HEK293 (cell line): ENCODE measurements around the gene TAF5L.
A peak's percentile ranks its signal among the peaks of the same experiment; 100 is the strongest.

Experiments used
- CTCF ChIA-PET: fragments of 350-600 bp; formaldehyde crosslinking; extraction: SDS; loops from one replicate; lab custom pipeline; 2021; ENCODE audit warnings: antibody characterized with exemption; lab: Yijun Ruan, JAX
- POLR2A ChIA-PET: fragments of 300-600 bp; formaldehyde crosslinking; extraction: SDS; loops from one replicate; lab custom pipeline; 2020; ENCODE audit warnings: antibody characterized with exemption, inconsistent platforms; lab: Yijun Ruan, JAX
- H3K27ac ChIP-seq: fragments of 200-500 bp; sonication (Bioruptor generic); 2 replicates; pipeline ENCODE4 v1.5.1; 2014; ENCODE audit warnings: low read depth, low read length, control low read depth, inconsistent platforms; ENCODE audit errors: extremely low read depth
- H3K36me3 ChIP-seq, 2 experiments: fragments of 200-500 bp in 1 of 2; sonication (Bioruptor generic) in 1 of 2; 1 replicate in 1 of 2; 2 replicates in 1 of 2; pipeline ENCODE4 v1.5.1; 2014 to 2017; ENCODE audit warnings: inconsistent platforms in 2 of 2, low read length in 2 of 2; ENCODE audit not compliant: control insufficient read depth in 2 of 2, insufficient read depth in 1 of 2
- H3K4me1 ChIP-seq: fragments of 200-500 bp; sonication (Bioruptor generic); 2 replicates; pipeline ENCODE4 v1.5.1; 2014; ENCODE audit warnings: mild to moderate bottlenecking, low read length, inconsistent platforms; ENCODE audit not compliant: control insufficient read depth, insufficient read depth
- H3K4me3 ChIP-seq: 2 replicates; pipeline ENCODE4 v1.5.1; 2011; ENCODE audit warnings: low read depth, mild to moderate bottlenecking, control low read depth, low read length, moderate library complexity
- H3K9me3 ChIP-seq: fragments of 200-500 bp; sonication (Bioruptor generic); 2 replicates; pipeline ENCODE4 v1.5.1; 2014; ENCODE audit warnings: low read depth, low read length, inconsistent platforms; ENCODE audit not compliant: control insufficient read depth, insufficient read depth
- FEZF1 ChIP-seq: fragments of 450-650 bp; formaldehyde crosslinking; IDR thresholded peaks from 2 replicates; pipeline ENCODE4 v1.5.1; 2016; ENCODE audit warnings: missing biosample characterization, missing genetic modification characterization
- MZF1 ChIP-seq: fragments of 450-650 bp; formaldehyde crosslinking; IDR thresholded peaks from 2 replicates; pipeline ENCODE4 v1.5.1; 2017; ENCODE audit warnings: missing biosample characterization, missing genetic modification characterization, borderline replicate concordance
- PRDM1 ChIP-seq: fragments of 450-650 bp; formaldehyde crosslinking; IDR thresholded peaks from 2 replicates; pipeline ENCODE4; 2016; ENCODE audit warnings: missing biosample characterization, missing genetic modification characterization
- SCRT1 ChIP-seq: fragments of 450-650 bp; formaldehyde crosslinking; IDR thresholded peaks from 2 replicates; pipeline ENCODE4 v1.5.1; 2016; ENCODE audit warnings: missing biosample characterization, missing genetic modification characterization, borderline replicate concordance
- SCRT2 ChIP-seq: fragments of 450-650 bp; formaldehyde crosslinking; IDR thresholded peaks from 2 replicates; pipeline ENCODE4 v1.5.1; 2016; ENCODE audit warnings: missing biosample characterization, missing genetic modification characterization
- ZFP37 ChIP-seq: fragments of 450-650 bp; formaldehyde crosslinking; IDR thresholded peaks from 2 replicates; pipeline ENCODE4 v1.5.1; 2016; ENCODE audit warnings: missing biosample characterization, missing genetic modification characterization
- ZIC2 ChIP-seq: fragments of 450-650 bp; formaldehyde crosslinking; IDR thresholded peaks from 2 replicates; pipeline ENCODE4 v1.5.1; 2016; ENCODE audit warnings: missing biosample characterization, missing genetic modification characterization
- ZNF114 ChIP-seq: fragments of 450-650 bp; formaldehyde crosslinking; IDR thresholded peaks from 2 replicates; pipeline ENCODE4 v1.5.0; 2017; ENCODE audit warnings: missing biosample characterization, missing genetic modification characterization
- ZNF280D ChIP-seq: fragments of 450-650 bp; formaldehyde crosslinking; IDR thresholded peaks from 2 replicates; pipeline ENCODE4 v1.5.1; 2016; ENCODE audit warnings: missing biosample characterization, missing genetic modification characterization
- ZNF292 ChIP-seq: fragments of 450-650 bp; formaldehyde crosslinking; IDR thresholded peaks from 2 replicates; pipeline ENCODE4 v1.5.1; 2016; ENCODE audit warnings: low read depth, missing biosample characterization, missing genetic modification characterization, borderline replicate concordance
- ZNF423 ChIP-seq: fragments of 450-650 bp; formaldehyde crosslinking; IDR thresholded peaks from 2 replicates; pipeline ENCODE4 v1.5.1; 2016; ENCODE audit warnings: missing biosample characterization, missing genetic modification characterization
- ZNF610 ChIP-seq: fragments of 450-650 bp; formaldehyde crosslinking; IDR thresholded peaks from 2 replicates; pipeline ENCODE4 v1.5.1; 2016; ENCODE audit warnings: missing biosample characterization, missing genetic modification characterization, borderline replicate concordance
- ZNF701 ChIP-seq: fragments of 450-650 bp; formaldehyde crosslinking; IDR thresholded peaks from 2 replicates; pipeline ENCODE4 v1.5.1; 2016; ENCODE audit warnings: missing biosample characterization, missing genetic modification characterization
- TF ChIP-seq, protein P1 (sequence below): fragments of 450-650 bp; formaldehyde crosslinking; IDR thresholded peaks from 2 replicates; pipeline ENCODE4 v1.5.1; 2016; ENCODE audit warnings: missing biosample characterization, missing genetic modification characterization, borderline replicate concordance

Gene TAF5L

DNA sequence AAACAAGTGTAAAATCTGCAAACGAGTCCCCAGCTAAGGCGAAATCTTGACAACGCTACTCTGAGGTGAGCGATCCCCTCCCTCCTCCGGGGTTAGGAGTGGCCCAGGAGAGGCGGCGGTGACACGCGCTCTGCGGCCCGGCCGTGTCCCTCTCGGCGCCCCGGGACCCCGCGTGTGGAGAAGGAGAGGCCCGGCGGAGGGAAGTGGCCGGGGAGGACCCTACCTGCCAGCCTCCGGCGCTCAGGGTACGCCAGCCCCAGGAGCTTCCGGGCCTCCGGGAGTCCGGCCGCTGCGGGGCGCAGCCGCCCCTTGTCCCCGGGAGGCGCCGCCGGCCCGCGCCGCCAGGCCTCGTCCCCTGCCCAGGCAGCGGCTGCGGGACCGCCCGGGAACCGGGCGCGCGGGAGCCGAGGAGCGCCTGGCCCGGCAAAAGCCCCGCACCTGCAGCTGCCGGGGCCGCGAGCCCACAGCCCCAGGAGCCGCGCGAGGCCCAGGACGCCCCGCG is 68.0 kb downstream of the TAF5L start (continued):
- TF ChIP-seq ZNF280D (tag by site-specific recombination) (no peak), ZNF292 (tag by site-specific recombination) (no peak), ZFP37 (peak; percentile 78; the same call in 1 of the 2 replicates), ZNF114 (tag by site-specific recombination) (no peak), ZIC2 (tag by site-specific recombination) (peak; percentile 44; the same call in 1 of the 2 replicates), MZF1 (tag by site-specific recombination) (no peak), ZNF610 (tag by site-specific recombination) (no peak), ZNF423 (tag by site-specific recombination) (0 out of 2 replicates have a peak, but pooled peaks have one; percentile 13), ZNF701 (no peak), FEZF1 (tag by site-specific recombination) (no peak)
- TF ChIP-seq, protein P1, sequence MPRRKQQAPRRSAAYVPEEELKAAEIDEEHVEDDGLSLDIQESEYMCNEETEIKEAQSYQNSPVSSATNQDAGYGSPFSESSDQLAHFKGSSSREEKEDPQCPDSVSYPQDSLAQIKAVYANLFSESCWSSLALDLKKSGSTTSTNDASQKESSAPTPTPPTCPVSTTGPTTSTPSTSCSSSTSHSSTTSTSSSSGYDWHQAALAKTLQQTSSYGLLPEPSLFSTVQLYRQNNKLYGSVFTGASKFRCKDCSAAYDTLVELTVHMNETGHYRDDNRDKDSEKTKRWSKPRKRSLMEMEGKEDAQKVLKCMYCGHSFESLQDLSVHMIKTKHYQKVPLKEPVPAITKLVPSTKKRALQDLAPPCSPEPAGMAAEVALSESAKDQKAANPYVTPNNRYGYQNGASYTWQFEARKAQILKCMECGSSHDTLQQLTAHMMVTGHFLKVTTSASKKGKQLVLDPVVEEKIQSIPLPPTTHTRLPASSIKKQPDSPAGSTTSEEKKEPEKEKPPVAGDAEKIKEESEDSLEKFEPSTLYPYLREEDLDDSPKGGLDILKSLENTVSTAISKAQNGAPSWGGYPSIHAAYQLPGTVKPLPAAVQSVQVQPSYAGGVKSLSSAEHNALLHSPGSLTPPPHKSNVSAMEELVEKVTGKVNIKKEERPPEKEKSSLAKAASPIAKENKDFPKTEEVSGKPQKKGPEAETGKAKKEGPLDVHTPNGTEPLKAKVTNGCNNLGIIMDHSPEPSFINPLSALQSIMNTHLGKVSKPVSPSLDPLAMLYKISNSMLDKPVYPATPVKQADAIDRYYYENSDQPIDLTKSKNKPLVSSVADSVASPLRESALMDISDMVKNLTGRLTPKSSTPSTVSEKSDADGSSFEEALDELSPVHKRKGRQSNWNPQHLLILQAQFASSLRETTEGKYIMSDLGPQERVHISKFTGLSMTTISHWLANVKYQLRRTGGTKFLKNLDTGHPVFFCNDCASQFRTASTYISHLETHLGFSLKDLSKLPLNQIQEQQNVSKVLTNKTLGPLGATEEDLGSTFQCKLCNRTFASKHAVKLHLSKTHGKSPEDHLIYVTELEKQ (tag by site-specific recombination) = no peak

DNA sequence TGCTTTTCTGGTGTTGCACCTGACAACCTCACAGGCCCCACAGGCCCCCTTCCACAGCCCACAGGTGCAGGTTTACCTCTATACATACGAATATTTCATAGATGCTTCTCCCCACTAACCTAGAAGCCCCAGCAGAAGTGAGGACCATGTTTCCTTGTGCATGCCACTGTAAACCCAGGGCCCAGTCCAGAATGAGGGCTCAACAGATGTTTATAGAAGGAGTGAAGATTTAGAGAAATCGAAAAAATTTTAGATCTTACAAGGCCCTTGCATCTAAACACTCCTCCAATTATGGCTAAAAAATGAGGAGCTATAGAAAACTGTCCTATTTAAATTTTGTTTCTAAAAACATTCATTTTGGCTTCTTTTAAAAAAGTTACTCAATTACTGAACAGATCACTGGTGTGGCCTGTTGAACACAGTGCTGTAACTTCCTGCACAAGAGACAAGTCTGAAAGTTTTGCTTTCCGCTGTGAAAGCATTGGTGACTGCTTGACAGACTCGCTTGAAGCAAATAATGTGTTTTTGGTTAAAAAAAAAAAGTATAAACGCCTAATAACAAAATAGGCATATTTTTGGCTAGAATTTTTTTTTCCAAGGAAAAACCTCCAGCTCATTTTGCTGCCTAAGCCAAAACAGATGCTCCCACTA is 68.6 kb downstream of the TAF5L start:
- TF ChIP-seq ZNF280D (tag by site-specific recombination) = no peak
- peak; percentile 84 for TF ChIP-seq PRDM1 (tag by site-specific recombination)
- peak; percentile 80 for TF ChIP-seq SCRT1 (tag by site-specific recombination)
- peak; percentile 97 for TF ChIP-seq SCRT2 (tag by site-specific recombination)
- CTCF ChIA-PET = interaction anchor here (0.6 to 2.7 kb wide), 13 partner anchors 8 to 1286 kb away, joined by 3 to 26 read pairs (median 4); partner anchors contain the start of genes TAF5L and URB2
- no peaks in the 10 kb centered on the region for H3K9me3 ChIP-seq
- POLR2A ChIA-PET = interaction anchor here (2.5 to 3.5 kb wide), 2 partner anchors 49 to 67 kb away, joined by 44 to 102 read pairs; partner anchors contain the start of genes NUP133, TAF5L and URB2
- H3K4me3 ChIP-seq = peak overlapping the region; percentile 76
- peaks cover 15% of the 10 kb centered on the region for H3K4me1 ChIP-seq
- H3K27ac ChIP-seq = peak overlapping the region; percentile 98
- H3K36me3 ChIP-seq = peaks cover 0 to 5% of the 10 kb centered on the region in 2 experiments; a peak in 2 of 3 replicates
